ENCODE results near the gene DHX58. TPM values are rescaled to one million over a fixed set of nuclear protein-coding genes. Genes with fewer than 3 reads are reported as not detected.

Gene DHX58
- total RNA-seq, 2 donors from 2014 or later: 13.7 to 18.5 TPM

- H3K4me1 ChIP-seq (ENCODE audit: control insufficient read depth in 1 of 2, low read depth in 2 of 2): peaks cover 14 to 20% of the 10 kb centered on the region in 2 donors
- H3K36me3 ChIP-seq: peaks cover 6% of the 10 kb centered on the region
- H3K27me3 ChIP-seq (replicated peaks; ENCODE audit: insufficient read depth): no peaks in the 10 kb centered on the region
- ATAC-seq (ENCODE audit: insufficient number of reproducible peaks, low FRiP score, low read depth) (peak; percentile 31), DNase-seq (ENCODE audit: low spot score) (no peak)
- H3K4me3 ChIP-seq: peak overlapping the region; percentile 80
- no peak for TF ChIP-seq CTCF (IDR thresholded peaks at IDR 0.05)
- H3K9me3 ChIP-seq: no peaks in the 10 kb centered on the region
- H3K27ac ChIP-seq: peak overlapping the region; percentile 84 to 90
Measured at GRCh38 chr17:42111871-42112551, 503 bp downstream of the DHX58 start.

- no peaks in the 10 kb centered on the region for H3K9me3 ChIP-seq
- H3K36me3 ChIP-seq: peaks cover 6% of the 10 kb centered on the region
- peak overlapping the region; percentile 80 for H3K4me3 ChIP-seq
- no peak for ATAC-seq (ENCODE audit: insufficient number of reproducible peaks, low FRiP score, low read depth)
- DNase-seq (ENCODE audit: low spot score): no peak
- H3K4me1 ChIP-seq (ENCODE audit: control insufficient read depth in 1 of 2, low read depth in 2 of 2): peaks cover 14 to 20% of the 10 kb centered on the region in 2 donors
- no peak for TF ChIP-seq CTCF (IDR thresholded peaks at IDR 0.05)
- peak overlapping the region; percentile 84 to 90 for H3K27ac ChIP-seq
- no peaks in the 10 kb centered on the region for H3K27me3 ChIP-seq (replicated peaks; ENCODE audit: insufficient read depth)
Measured at GRCh38 chr17:42111265-42111636, 1.3 kb downstream of the DHX58 start.

GRCh38 chr17:42110301-42111264 is 1.9 kb downstream of the DHX58 start:
- H3K36me3 ChIP-seq: peaks cover 6% of the 10 kb centered on the region
- H3K27me3 ChIP-seq (replicated peaks; ENCODE audit: insufficient read depth): no peaks in the 10 kb centered on the region
- ATAC-seq (ENCODE audit: insufficient number of reproducible peaks, low FRiP score, low read depth) (no peak), DNase-seq (ENCODE audit: low spot score) (no peak)
- no peak for TF ChIP-seq CTCF (IDR thresholded peaks at IDR 0.05)
- no peak overlapping the region for H3K4me3 ChIP-seq
- no peaks in the 10 kb centered on the region for H3K9me3 ChIP-seq
- peaks cover 14 to 20% of the 10 kb centered on the region in 2 donors for H3K4me1 ChIP-seq (ENCODE audit: control insufficient read depth in 1 of 2, low read depth in 2 of 2)
- peak overlapping the region in 1 of 2 donors; percentile 90 for H3K27ac ChIP-seq

GRCh38 chr17:42109086-42109485 is 3.4 kb downstream of the DHX58 start:
- ATAC-seq (ENCODE audit: insufficient number of reproducible peaks, low FRiP score, low read depth) (no peak), DNase-seq (ENCODE audit: low spot score) (no peak)
- H3K4me3 ChIP-seq: no peak overlapping the region
- no peak for TF ChIP-seq CTCF (IDR thresholded peaks at IDR 0.05)
- no peak overlapping the region for H3K27ac ChIP-seq
- H3K9me3 ChIP-seq: no peaks in the 10 kb centered on the region
- peaks cover 14 to 20% of the 10 kb centered on the region in 2 donors for H3K4me1 ChIP-seq (ENCODE audit: control insufficient read depth in 1 of 2, low read depth in 2 of 2)
- H3K27me3 ChIP-seq (replicated peaks; ENCODE audit: insufficient read depth): no peaks in the 10 kb centered on the region
- H3K36me3 ChIP-seq: peaks cover 6% of the 10 kb centered on the region
